OCI-LY7 (cell line): ENCODE results near the gene FBXW7.

Source experiments
- CTCF ChIP-seq: fragments of 200-600 bp; sonication (generic); conservative IDR thresholded peaks from 2 replicates; pipeline ENCODE4 v1.5.1; 2014; ENCODE audit warnings: mild to moderate bottlenecking, antibody characterized with exemption, low read length, moderate library complexity, mixed read lengths
- EZH2phosphoT487 ChIP-seq: fragments of 200-600 bp; sonication (generic); IDR thresholded peaks from 2 replicates; pipeline ENCODE4 v1.6.1; 2018; ENCODE audit warnings: low read depth, borderline replicate concordance, mild to moderate bottlenecking, mixed run types, antibody characterized with exemption, low read length, moderate library complexity, mixed read lengths

- TF ChIP-seq CTCF = no peak
- no peak for TF ChIP-seq EZH2phosphoT487
These were observed 256.7 kb downstream of the FBXW7 start for GRCh38 chr4:152279234-152279566.
